Lower lobe of right lung (tissue), 2 donors: ENCODE data around the gene SLC39A9. TPM values are rescaled to one million over a fixed set of nuclear protein-coding genes. Genes with fewer than 3 reads are reported as not detected.

ENCODE experiments used
- ATAC-seq, 2 donors: fragments of 200-7000 bp; cut with Tn5 transposase; one replicate each; pipeline ENCODE4 v1.9.1; 2020 to 2022; ENCODE audit warnings: mild to moderate bottlenecking in 2 of 2, moderate library complexity in 2 of 2
- DNase-seq: peaks from one replicate; pipeline ENCODE4 v3.0.0-alpha.2; 2020
- H3K27ac ChIP-seq: fragments of 200-600 bp; one replicate; pipeline ENCODE4 v1.8.0; 2022
- H3K27me3 ChIP-seq: fragments of 200-600 bp; one replicate; pipeline ENCODE4 v1.8.0; 2022; ENCODE audit warnings: low read depth
- H3K36me3 ChIP-seq: fragments of 200-600 bp; one replicate; pipeline ENCODE4 v1.8.0; 2022; ENCODE audit warnings: mild to moderate bottlenecking
- H3K4me1 ChIP-seq: fragments of 200-600 bp; one replicate; pipeline ENCODE4 v1.8.0; 2022
- H3K4me3 ChIP-seq: fragments of 200-600 bp; one replicate; pipeline ENCODE4 v1.8.0; 2022; ENCODE audit warnings: mild to moderate bottlenecking
- H3K9me3 ChIP-seq: fragments of 200-600 bp; one replicate; pipeline ENCODE4 v1.8.0; 2022
- CTCF ChIP-seq: fragments of 200-600 bp; IDR thresholded peaks from one replicate; pipeline ENCODE4 v1.8.0; 2022; ENCODE audit warnings: antibody characterized with exemption, mild to moderate bottlenecking
- intact Hi-C: fragments of 100-400 bp; cut with DNase I; formaldehyde crosslinking; loops from one replicate; pipeline ENCODE4 v1.11.0; 2022
- total RNA-seq: library from RNA; stranded (reverse); fragmentation: NEBNext Ultra II Directional; extraction: Animal tissue kit (Norgen Biotek cat#: 25700); gene quantifications from one replicate; pipeline ENCODE4 v1.2.1, GENCODE V29; 2021
- donor health status: DM: no; HTN: yes; CAD: no; lungs with severe emphysema.

The SLC39A9 gene
- total RNA-seq, 1 donor from 2014 or later = 49.6 TPM

DNA sequence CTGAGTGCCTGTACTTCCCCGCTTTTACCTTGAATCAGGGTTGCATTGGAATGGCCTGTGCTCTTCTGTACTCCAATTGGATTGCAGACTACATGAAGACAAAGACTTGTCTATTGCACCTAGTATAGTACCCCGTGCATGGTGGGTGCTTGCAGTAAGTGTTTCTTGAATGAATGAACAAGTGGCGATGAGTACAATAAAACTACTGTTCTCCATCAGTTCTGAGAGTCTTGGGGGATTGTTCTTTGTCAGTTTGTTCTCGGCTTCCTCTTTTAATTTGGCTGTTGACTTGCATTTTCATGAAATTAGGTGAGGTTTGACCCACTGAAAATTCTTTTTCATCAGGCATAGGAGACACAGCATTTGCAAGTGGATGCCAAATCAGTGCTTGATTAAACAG lies 34.5 kb upstream of the SLC39A9 start:
- ATAC-seq = no peak
- Histone ChIP-seq H3K4me1 (no peaks in the 10 kb centered on the region), H3K27ac (no peak overlapping the region), H3K27me3 (no peaks in the 10 kb centered on the region), H3K36me3 (no peaks in the 10 kb centered on the region), H3K9me3 (no peaks in the 10 kb centered on the region), H3K4me3 (no peak overlapping the region)
- no peak for TF ChIP-seq CTCF
- DNase-seq = no peak
- intact Hi-C loops = no loop called here

GRCh38 chr14:69364378-69364777 lies 34.1 kb upstream of the SLC39A9 start:
- intact Hi-C loops = no loop called here

GRCh38 chr14:69366069-69366468 lies 32.4 kb upstream of the SLC39A9 start:
- ATAC-seq (no peak), DNase-seq (no peak)
- Histone ChIP-seq H3K9me3 (no peaks in the 10 kb centered on the region), H3K27ac (no peak overlapping the region), H3K27me3 (no peaks in the 10 kb centered on the region), H3K36me3 (no peaks in the 10 kb centered on the region), H3K4me1 (no peaks in the 10 kb centered on the region), H3K4me3 (no peak overlapping the region)
- TF ChIP-seq CTCF = no peak
- intact Hi-C loops = no loop called here

More at GRCh38 chr14:69364378-69364777, 34.1 kb upstream of the SLC39A9 start:
- no peak overlapping the region for H3K27ac ChIP-seq
- no peak overlapping the region for H3K4me3 ChIP-seq
- H3K9me3 ChIP-seq = no peaks in the 10 kb centered on the region
- H3K4me1 ChIP-seq = no peaks in the 10 kb centered on the region
- no peaks in the 10 kb centered on the region for H3K36me3 ChIP-seq
- DNase-seq (no peak), ATAC-seq (no peak)
- no peak for TF ChIP-seq CTCF
- no peaks in the 10 kb centered on the region for H3K27me3 ChIP-seq

DNA sequence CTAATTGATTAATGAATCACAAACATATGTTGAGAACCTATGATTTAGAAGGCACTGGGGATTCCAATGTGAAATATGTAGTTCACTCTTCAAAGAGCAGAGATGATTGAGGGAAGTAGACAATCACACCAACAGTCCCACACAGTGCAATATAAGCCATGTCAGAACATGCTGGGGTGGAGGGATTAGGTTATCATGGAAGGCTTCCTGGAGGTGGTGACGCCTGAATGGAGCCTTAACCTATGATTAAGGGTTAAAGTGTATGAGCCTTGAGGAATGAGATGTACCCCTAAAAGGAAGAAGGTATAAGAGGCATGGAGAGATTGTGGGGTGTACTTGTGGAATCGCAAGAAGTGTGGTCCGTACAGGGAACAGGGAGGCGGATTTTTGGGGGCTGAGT lies 31.7 kb upstream of the SLC39A9 start:
- no peak for DNase-seq

GRCh38 chr14:69368381-69368780 lies 30.1 kb upstream of the SLC39A9 start:
- Histone ChIP-seq H3K27ac (no peak overlapping the region), H3K27me3 (no peaks in the 10 kb centered on the region), H3K4me1 (no peaks in the 10 kb centered on the region), H3K9me3 (no peaks in the 10 kb centered on the region), H3K36me3 (no peaks in the 10 kb centered on the region), H3K4me3 (no peak overlapping the region)
- DNase-seq = no peak
- no peak for TF ChIP-seq CTCF
- intact Hi-C loops = no loop called here
- no peak for ATAC-seq

More for the DNA sequence above, 31.7 kb upstream of the SLC39A9 start:
- H3K36me3 ChIP-seq = no peaks in the 10 kb centered on the region
- intact Hi-C loops = no loop called here
- H3K27me3 ChIP-seq = no peaks in the 10 kb centered on the region
- no peak for ATAC-seq
- no peaks in the 10 kb centered on the region for H3K9me3 ChIP-seq
- TF ChIP-seq CTCF = no peak
- H3K4me3 ChIP-seq = no peak overlapping the region
- no peak overlapping the region for H3K27ac ChIP-seq
- no peaks in the 10 kb centered on the region for H3K4me1 ChIP-seq

DNA sequence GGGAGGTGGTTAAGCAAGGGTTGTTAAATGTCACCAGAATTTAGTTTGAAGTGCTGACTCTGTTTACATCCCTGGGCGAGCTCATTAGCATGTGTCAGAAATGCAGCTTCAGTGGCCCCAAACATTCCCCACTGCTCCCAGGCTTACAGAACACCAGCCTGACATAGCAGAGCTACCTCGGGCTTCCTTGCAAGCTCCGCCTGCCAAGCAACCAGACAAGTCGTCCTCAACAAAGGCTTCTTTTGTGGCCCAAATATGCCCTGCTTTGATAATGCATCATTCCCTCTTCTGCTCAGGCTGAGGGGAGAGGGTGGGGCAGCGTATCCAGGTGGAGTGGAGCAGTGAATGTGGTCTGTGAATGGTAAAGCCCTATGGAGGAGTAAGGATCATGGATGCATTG lies 28.4 kb upstream of the SLC39A9 start:
- ATAC-seq (no peak), DNase-seq (no peak)
- H3K27ac ChIP-seq = no peak overlapping the region
- TF ChIP-seq CTCF = no peak
- no peaks in the 10 kb centered on the region for H3K36me3 ChIP-seq
- H3K9me3 ChIP-seq = no peaks in the 10 kb centered on the region
- H3K4me1 ChIP-seq = no peaks in the 10 kb centered on the region
- no peak overlapping the region for H3K4me3 ChIP-seq
- intact Hi-C loops = no loop called here
- H3K27me3 ChIP-seq = no peaks in the 10 kb centered on the region
